HG03439 (cell line): ENCODE results near the gene AP1S2.
"Not testable (repeated sequence)": the region's sequence is repeated elsewhere in the genome, so short reads cannot be mapped to it uniquely, and the experiment has no call there.

ENCODE experiments used
- ATAC-seq: cut with Tn5 transposase; IDR thresholded peaks from one replicate; pipeline ENCODE4 v1.9.1; 2021; ENCODE audit warnings: mild to moderate bottlenecking, moderate library complexity; ENCODE audit not compliant: unreplicated experiment

Gene AP1S2

GRCh38 chrX:15854712-15855567 lies at the start of gene AP1S2:
Gene AP1S2, minus strand, starts transcription at chrX:15854813. Its CDS starts 2,289 bp downstream, at chrX:15852524.
- peak; percentile 96 for ATAC-seq

- peak; percentile 93 for ATAC-seq
These were observed 48.6 kb upstream of the AP1S2 start for GRCh38 chrX:15903186-15903681.

- ATAC-seq: no peak
These were observed 40.7 kb upstream of the AP1S2 start for GRCh38 chrX:15895334-15895733.

GRCh38 chrX:15894724-15895123 lies 40.1 kb upstream of the AP1S2 start:
- no peak for ATAC-seq

- no peak for ATAC-seq
These were observed 35.9 kb upstream of the AP1S2 start for GRCh38 chrX:15890463-15890862.

GRCh38 chrX:15888062-15888461 lies 33.4 kb upstream of the AP1S2 start:
- no peak for ATAC-seq

GRCh38 chrX:15883540-15883863 lies 28.9 kb upstream of the AP1S2 start:
- no peak for ATAC-seq

- no peak for ATAC-seq
These were observed 28.3 kb upstream of the AP1S2 start for GRCh38 chrX:15882704-15883539.

GRCh38 chrX:15881381-15881897 lies 26.8 kb upstream of the AP1S2 start:
- ATAC-seq: no peak

- not testable (repeated sequence) for ATAC-seq
These were observed 23.3 kb upstream of the AP1S2 start for GRCh38 chrX:15877914-15878313.

- no peak for ATAC-seq
These were observed 22.8 kb upstream of the AP1S2 start for GRCh38 chrX:15877380-15877779.

- ATAC-seq: no peak
These were observed 20.1 kb upstream of the AP1S2 start for GRCh38 chrX:15874672-15875071.

- no peak for ATAC-seq
These were observed 19.0 kb upstream of the AP1S2 start for GRCh38 chrX:15873566-15873965.

GRCh38 chrX:15870310-15870709 lies 15.7 kb upstream of the AP1S2 start:
- ATAC-seq: no peak

- no peak for ATAC-seq
These were observed 15.1 kb upstream of the AP1S2 start for GRCh38 chrX:15869695-15870094.

GRCh38 chrX:15866147-15866546 lies 11.5 kb upstream of the AP1S2 start:
- ATAC-seq: no peak

GRCh38 chrX:15864629-15865028 lies 10.0 kb upstream of the AP1S2 start:
- no peak for ATAC-seq

GRCh38 chrX:15864023-15864422 lies 9.4 kb upstream of the AP1S2 start:
- ATAC-seq: no peak

- ATAC-seq: no peak
These were observed 6.3 kb upstream of the AP1S2 start for GRCh38 chrX:15860921-15861320.

GRCh38 chrX:15858051-15858450 lies 3.4 kb upstream of the AP1S2 start:
- ATAC-seq: no peak

GRCh38 chrX:15856636-15857035 lies 2.0 kb upstream of the AP1S2 start:
- ATAC-seq: no peak

- no peak for ATAC-seq
These were observed 1.6 kb upstream of the AP1S2 start for GRCh38 chrX:15856222-15856587.
